GM23248 (cell line): Measurements from ENCODE around the gene CACNG4. TPM values are rescaled to one million over a fixed set of nuclear protein-coding genes. Genes with fewer than 3 reads are reported as not detected.

Source experiments
- DNase-seq: peaks from one replicate; pipeline ENCODE4 v3.0.0-alpha.2; 2015
- H2AFZ ChIP-seq: fragments of 200-600 bp; sonication (generic); 2 replicates; pipeline ENCODE4 v1.6.1; 2016; ENCODE audit warnings: antibody characterized with exemption
- H3F3A ChIP-seq: fragments of 200-600 bp; sonication (generic); 2 replicates; pipeline ENCODE4 v1.6.1; 2016; ENCODE audit warnings: mild to moderate bottlenecking, antibody characterized with exemption, mixed run types; ENCODE audit not compliant: insufficient read depth
- H3K27ac ChIP-seq: fragments of 200-600 bp; sonication (generic); 2 replicates; pipeline ENCODE4 v1.5.1; 2016; ENCODE audit warnings: mild to moderate bottlenecking
- H3K27me3 ChIP-seq: fragments of 200-600 bp; sonication (generic); replicated peaks from 2 replicates; pipeline ENCODE4 v1.6.1; 2016; ENCODE audit warnings: mild to moderate bottlenecking; ENCODE audit not compliant: insufficient read depth
- H3K36me3 ChIP-seq: fragments of 200-600 bp; sonication (generic); 2 replicates; pipeline ENCODE4 v1.6.1; 2016; ENCODE audit warnings: low read depth, mild to moderate bottlenecking
- H3K4me1 ChIP-seq: fragments of 200-600 bp; sonication (generic); 2 replicates; pipeline ENCODE4 v1.6.1; 2016; ENCODE audit warnings: mild to moderate bottlenecking; ENCODE audit not compliant: insufficient read depth
- H3K4me2 ChIP-seq: fragments of 200-600 bp; sonication (generic); one replicate; pipeline ENCODE4 v1.6.1; 2016; ENCODE audit warnings: mild to moderate bottlenecking; ENCODE audit not compliant: unreplicated experiment
- H3K4me3 ChIP-seq: fragments of 200-600 bp; sonication (generic); 2 replicates; pipeline ENCODE4 v1.5.1; 2016; ENCODE audit warnings: mild to moderate bottlenecking
- H3K79me2 ChIP-seq: fragments of 200-600 bp; sonication (generic); 2 replicates; pipeline ENCODE4 v1.6.1; 2016; ENCODE audit warnings: mild to moderate bottlenecking; ENCODE audit not compliant: insufficient read depth
- H3K9ac ChIP-seq: fragments of 200-600 bp; sonication (generic); 2 replicates; pipeline ENCODE4 v1.6.1; 2016; ENCODE audit warnings: mild to moderate bottlenecking
- H3K9me2 ChIP-seq: fragments of 200-600 bp; sonication (generic); 2 replicates; pipeline ENCODE4 v1.6.1; 2016; ENCODE audit warnings: mixed run types, mild to moderate bottlenecking, moderate library complexity; ENCODE audit not compliant: insufficient read depth
- H3K9me3 ChIP-seq: fragments of 200-600 bp; sonication (generic); one replicate; pipeline ENCODE4 v1.6.1; 2017; ENCODE audit warnings: low read depth
- H4K20me1 ChIP-seq: fragments of 200-600 bp; sonication (generic); 2 replicates; pipeline ENCODE4 v1.6.0; 2016; ENCODE audit not compliant: insufficient read depth
- EZH2 ChIP-seq: fragments of 200-600 bp; sonication (generic); IDR thresholded peaks from 2 replicates; pipeline ENCODE4 v1.6.1; 2018; ENCODE audit warnings: antibody characterized with exemption, mild to moderate bottlenecking; ENCODE audit not compliant: insufficient read depth, poor library complexity, severe bottlenecking
- EZH2phosphoT487 ChIP-seq: fragments of 200-600 bp; sonication (generic); IDR thresholded peaks from 2 replicates; pipeline ENCODE4 v1.6.1; 2018; ENCODE audit warnings: antibody characterized with exemption, moderate library complexity, mild to moderate bottlenecking, low read depth; ENCODE audit not compliant: insufficient read depth
- WGBS, 2 experiments: methylation state at CpG; one replicate each; pipeline ENCODE4 v1.1.6; 2015 to 2017; ENCODE audit warnings: low lambda C conversion rate in 2 of 2, low coverage in 1 of 2; ENCODE audit errors: missing lambda C conversion rate in 2 of 2; 5-methylcytosine and 5-hydroxymethylcytosine counted together
- in situ Hi-C: fragments of 300-500 bp; cut with MboI; formaldehyde crosslinking; loops from 2 replicates; pipeline ENCODE4 v1.15.0; 2020
- polyA plus RNA-seq: library from polyadenylated mRNA; unstranded; fragments of >200 nt; fragmentation: Nextera tagmentation; extraction: Ambion mirVana; gene quantifications from 2 replicates; pipeline ENCODE4 v1.2.1, GENCODE V29; 2016
- total RNA-seq: library from RNA; depleted of rRNA; stranded (reverse); fragments of >200 nt; shearing (Covaris generic); gene quantifications from 2 replicates; pipeline ENCODE4 v1.2.3, GENCODE V29; 2014

The CACNG4 gene
- total and polyA plus RNA-seq, 2 experiments from 2014 or later, result not detected

DNA sequence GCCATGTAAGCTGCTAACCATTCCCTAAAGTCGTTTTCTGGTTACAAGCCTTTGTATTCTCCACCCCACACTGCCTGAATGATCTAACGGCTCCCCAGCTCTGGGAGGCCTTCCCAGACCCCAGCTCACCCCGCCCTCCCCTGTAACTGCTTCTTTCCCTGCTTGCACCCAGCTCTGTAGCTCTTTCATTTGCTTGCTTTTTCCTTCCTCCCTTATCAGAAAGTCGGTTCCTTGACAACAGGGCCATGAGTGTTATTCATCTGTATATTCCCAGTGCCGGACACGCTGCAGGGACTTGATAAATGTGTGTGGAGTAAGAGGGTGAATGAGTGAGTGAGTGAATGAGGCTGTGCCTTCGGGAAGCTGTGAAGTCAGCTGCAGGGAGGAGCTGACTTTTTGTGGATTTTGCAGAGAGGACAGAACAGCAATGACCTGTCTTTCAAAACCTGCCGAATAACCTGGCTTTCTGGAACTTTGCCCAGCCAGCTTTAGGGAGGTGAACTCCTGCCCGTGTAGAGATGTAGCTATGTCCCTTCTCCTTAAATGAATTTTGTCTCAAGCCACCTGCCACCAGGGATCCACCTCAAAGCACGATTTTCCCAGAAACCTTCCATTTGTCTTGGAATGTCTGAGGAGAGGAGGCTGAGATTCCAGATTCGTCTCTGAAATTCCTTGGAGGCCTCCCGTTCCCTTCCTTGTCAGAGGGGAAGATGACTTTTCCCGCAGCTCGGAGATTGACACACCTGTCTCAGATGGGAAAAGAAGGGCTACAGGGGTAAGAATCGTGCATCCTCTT, 20.0 kb upstream of the CACNG4 start:
- peaks cover 58% of the 10 kb centered on the region for H3K27me3 ChIP-seq
- peak; percentile 33 for DNase-seq
- in situ Hi-C loops, result no loop called here
- 15 to 16% methylated on average over 15 of the region's 15 CpGs for WGBS, 2 experiments
- H3K36me3 ChIP-seq, result no peaks in the 10 kb centered on the region
- no peaks in the 10 kb centered on the region for H4K20me1 ChIP-seq
- no peaks in the 10 kb centered on the region for H3F3A ChIP-seq
- H3K4me2 ChIP-seq, result no peak overlapping the region
- H3K4me3 ChIP-seq, result no peak overlapping the region
- no peak overlapping the region for H2AFZ ChIP-seq
- no peak for TF ChIP-seq EZH2
- TF ChIP-seq EZH2phosphoT487, result no peak
- H3K9me3 ChIP-seq, result no peaks in the 10 kb centered on the region
- no peaks in the 10 kb centered on the region for H3K79me2 ChIP-seq
- no peak overlapping the region for H3K27ac ChIP-seq
- H3K9me2 ChIP-seq, result no peaks in the 10 kb centered on the region
- H3K4me1 ChIP-seq, result peaks cover 12% of the 10 kb centered on the region
- H3K9ac ChIP-seq, result no peak overlapping the region

DNA sequence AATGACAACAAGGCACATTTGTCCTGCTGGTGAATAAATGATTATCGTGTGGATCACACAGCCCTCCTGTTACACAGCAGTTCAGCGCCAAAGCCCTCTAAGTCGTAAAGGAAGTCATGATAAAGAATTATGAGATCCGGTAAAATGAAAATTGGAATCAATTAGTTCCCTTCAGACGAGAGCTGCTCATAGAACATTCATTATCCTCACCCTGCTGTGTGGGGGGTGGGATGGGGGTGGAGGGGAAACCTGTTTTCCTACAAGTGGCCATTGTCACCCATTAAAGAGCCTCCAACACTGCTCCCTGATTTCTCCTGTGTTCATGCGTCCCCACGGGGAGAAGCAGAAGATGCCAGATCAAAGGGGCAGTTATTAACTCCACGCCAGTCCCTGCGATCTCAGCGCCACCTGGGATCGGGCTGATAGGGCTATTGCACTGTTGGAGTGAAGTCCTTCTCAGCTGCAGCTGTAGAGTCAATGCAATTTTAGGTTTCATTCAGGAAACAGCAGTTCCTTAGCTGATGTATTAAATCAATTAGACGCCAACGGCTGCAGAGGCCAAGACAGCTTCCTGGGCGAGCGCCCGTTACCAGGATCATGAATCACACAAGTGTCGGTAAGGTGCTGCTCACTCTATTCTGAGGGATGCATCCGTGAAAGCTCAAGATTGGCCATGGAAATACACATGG, 19.2 kb upstream of the CACNG4 start:
- WGBS, 2 experiments, result 18 to 21% methylated on average over 18 of the region's 18 CpGs
- DNase-seq, result peak; percentile 40
- H3K4me2 ChIP-seq, result no peak overlapping the region
- no peaks in the 10 kb centered on the region for H3K9me3 ChIP-seq
- H3K4me1 ChIP-seq, result peaks cover 19% of the 10 kb centered on the region
- no peak for TF ChIP-seq EZH2phosphoT487
- no peak for TF ChIP-seq EZH2
- in situ Hi-C loops, result no loop called here
- H3F3A ChIP-seq, result no peaks in the 10 kb centered on the region; the same call in 1 of the 2 replicates
- no peaks in the 10 kb centered on the region for H3K9me2 ChIP-seq
- no peaks in the 10 kb centered on the region for H4K20me1 ChIP-seq
- no peaks in the 10 kb centered on the region for H3K79me2 ChIP-seq
- H3K27me3 ChIP-seq, result peaks cover 52% of the 10 kb centered on the region
- H3K27ac ChIP-seq, result no peak overlapping the region
- no peak overlapping the region for H2AFZ ChIP-seq
- no peak overlapping the region for H3K4me3 ChIP-seq
- H3K36me3 ChIP-seq, result no peaks in the 10 kb centered on the region
- no peak overlapping the region for H3K9ac ChIP-seq

DNA sequence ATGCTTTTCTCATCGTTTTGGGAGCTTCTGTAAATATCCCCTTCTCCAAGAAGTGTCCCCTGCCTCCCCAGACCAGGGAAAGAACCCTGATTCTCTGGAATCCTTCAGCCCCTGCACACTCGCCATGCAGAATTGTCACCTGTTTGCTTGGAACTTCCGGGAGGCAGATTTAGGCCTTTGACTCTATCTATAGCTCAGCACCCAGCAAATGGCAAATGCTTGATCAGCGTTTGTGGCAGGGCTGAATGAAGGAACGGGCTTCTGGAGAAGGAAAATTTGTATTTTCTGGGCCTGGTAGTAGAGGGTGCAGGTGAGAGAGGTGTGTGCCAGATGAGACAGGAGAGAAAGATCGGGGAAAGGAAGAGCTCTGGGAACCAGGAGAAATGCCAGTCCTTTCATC, 18.3 kb upstream of the CACNG4 start:
- Histone ChIP-seq H3K79me2 (no peaks in the 10 kb centered on the region), H3K4me2 (no peak overlapping the region), H3K36me3 (no peaks in the 10 kb centered on the region), H3K9ac (no peak overlapping the region), H3K4me3 (no peak overlapping the region), H3K9me3 (no peaks in the 10 kb centered on the region), H3F3A (peaks cover under 1% of the 10 kb centered on the region; the same call in 1 of the 2 replicates), H2AFZ (no peak overlapping the region), H3K4me1 (peaks cover 21% of the 10 kb centered on the region), H3K27ac (no peak overlapping the region), H3K9me2 (no peaks in the 10 kb centered on the region), H4K20me1 (no peaks in the 10 kb centered on the region), H3K27me3 (peaks cover 43% of the 10 kb centered on the region)
- in situ Hi-C loops, result no loop called here
- no peak for TF ChIP-seq EZH2phosphoT487
- TF ChIP-seq EZH2, result no peak
- WGBS, 2 experiments, result 66 to 80% methylated on average over 6 of the region's 6 CpGs
- DNase-seq, result no peak

DNA sequence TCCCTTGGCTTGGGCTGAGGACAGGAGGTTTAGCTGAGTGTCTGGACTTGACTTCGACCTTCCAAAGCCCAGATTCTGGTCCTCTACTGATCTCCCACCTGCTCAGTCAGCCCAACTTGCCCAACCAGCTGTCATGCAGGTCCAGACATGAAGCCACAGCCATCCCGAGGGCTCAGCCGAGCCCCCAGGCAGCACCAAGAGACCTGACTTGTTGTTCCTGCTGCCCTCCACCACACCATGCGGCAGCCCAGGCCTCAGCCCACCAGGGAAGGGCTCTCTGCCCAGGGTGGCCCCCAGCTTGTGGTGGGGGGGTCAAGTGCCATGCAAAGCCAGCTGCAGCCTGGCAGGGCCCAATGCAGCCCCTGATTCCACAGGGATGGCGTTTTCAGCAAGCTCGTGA, 17.2 kb upstream of the CACNG4 start:
- Histone ChIP-seq H2AFZ (no peak overlapping the region), H3K4me2 (no peak overlapping the region), H3K9me3 (no peaks in the 10 kb centered on the region), H3K27ac (no peak overlapping the region), H3K4me3 (no peak overlapping the region), H3K9ac (no peak overlapping the region), H3K27me3 (peaks cover 34% of the 10 kb centered on the region), H3F3A (peaks cover 9% of the 10 kb centered on the region), H3K79me2 (no peaks in the 10 kb centered on the region), H3K9me2 (no peaks in the 10 kb centered on the region), H4K20me1 (no peaks in the 10 kb centered on the region), H3K4me1 (peaks cover 30% of the 10 kb centered on the region), H3K36me3 (no peaks in the 10 kb centered on the region)
- DNase-seq, result no peak
- in situ Hi-C loops, result no loop called here
- TF ChIP-seq EZH2phosphoT487, result no peak
- no peak for TF ChIP-seq EZH2
- whole genome bisulfite sequencing, 2 experiments, result 74 to 76% methylated on average over 6 of the region's 6 CpGs
